Left lung (tissue), 10 donors: Measurements from ENCODE around the gene RASA3. TPM values are rescaled to one million over a fixed set of nuclear protein-coding genes. Genes with fewer than 3 reads are reported as not detected.

Experiments
- ATAC-seq: fragments of 200-7000 bp; cut with Tn5 transposase; one replicate; pipeline ENCODE4 v1.9.1; 2020; ENCODE audit warnings: moderate library complexity
- DNase-seq, 4 donors: peaks; one replicate each; pipeline ENCODE4 v3.0.0-alpha.2; 2013 to 2020
- H3K27ac ChIP-seq, 2 donors: fragments of 200-600 bp; sonication (generic) in 1 of 2; one replicate each; pipeline versions ENCODE4 v1.5.0 to v1.8.0; 2020 to 2021
- H3K27me3 ChIP-seq, 2 donors: fragments of 200-600 bp; sonication (generic) in 1 of 2; one replicate each; pipeline versions ENCODE4 v1.5.0 to v1.8.0; 2020 to 2021
- H3K36me3 ChIP-seq, 2 donors: fragments of 200-600 bp; sonication (generic) in 1 of 2; one replicate each; pipeline versions ENCODE4 v1.5.0 to v1.8.0; 2020 to 2021
- H3K4me1 ChIP-seq, 2 donors: fragments of 200-600 bp; one replicate each; pipeline ENCODE4 v1.8.0; 2021
- H3K4me3 ChIP-seq, 2 donors: fragments of 200-600 bp; sonication (generic) in 1 of 2; one replicate each; pipeline versions ENCODE4 v1.5.0 to v1.8.0; 2020 to 2021; ENCODE audit warnings: mild to moderate bottlenecking in 1 of 2
- H3K9me3 ChIP-seq, 2 donors: fragments of 200-600 bp; sonication (generic) in 1 of 2; one replicate each; pipeline versions ENCODE4 v1.5.0 to v1.8.0; 2020 to 2021
- intact Hi-C, 2 donors: fragments of 100-400 bp; cut with DNase I; formaldehyde crosslinking; loops; one replicate each; pipeline versions ENCODE4 v1.11.2 to v1.14.2; 2022
- polyA plus RNA-seq, 6 donors: library from polyadenylated mRNA; unstranded; fragments of 120-200 nt; gene quantifications; one replicate each; pipeline ENCODE4 v1.2.1, GENCODE V29; 2013; ENCODE audit not compliant: insufficient read length in 6 of 6
- total RNA-seq, 2 donors: library from RNA; stranded (reverse); fragmentation: NEBNext Ultra II Directional; extraction: Animal tissue kit (Norgen Biotek cat#: 25700); gene quantifications; one replicate each; pipeline ENCODE4 v1.2.1, GENCODE V29; 2021
- TF ChIP-seq, protein P1 (sequence below), 2 donors: fragments of 200-600 bp; sonication (generic) in 1 of 2; IDR thresholded peaks; one replicate each; pipeline versions ENCODE4 v1.5.0 to v1.8.0; 2021; ENCODE audit warnings: antibody characterized with exemption in 2 of 2
- donor health status: DM: no; HTN: yes; CAD: no.
- donor health status: DM: no; HTN: no; CAD: no.

Gene RASA3
- total and polyA plus RNA-seq, 8 donors = 11.4 to 22.2 (median 12.7) TPM

DNA sequence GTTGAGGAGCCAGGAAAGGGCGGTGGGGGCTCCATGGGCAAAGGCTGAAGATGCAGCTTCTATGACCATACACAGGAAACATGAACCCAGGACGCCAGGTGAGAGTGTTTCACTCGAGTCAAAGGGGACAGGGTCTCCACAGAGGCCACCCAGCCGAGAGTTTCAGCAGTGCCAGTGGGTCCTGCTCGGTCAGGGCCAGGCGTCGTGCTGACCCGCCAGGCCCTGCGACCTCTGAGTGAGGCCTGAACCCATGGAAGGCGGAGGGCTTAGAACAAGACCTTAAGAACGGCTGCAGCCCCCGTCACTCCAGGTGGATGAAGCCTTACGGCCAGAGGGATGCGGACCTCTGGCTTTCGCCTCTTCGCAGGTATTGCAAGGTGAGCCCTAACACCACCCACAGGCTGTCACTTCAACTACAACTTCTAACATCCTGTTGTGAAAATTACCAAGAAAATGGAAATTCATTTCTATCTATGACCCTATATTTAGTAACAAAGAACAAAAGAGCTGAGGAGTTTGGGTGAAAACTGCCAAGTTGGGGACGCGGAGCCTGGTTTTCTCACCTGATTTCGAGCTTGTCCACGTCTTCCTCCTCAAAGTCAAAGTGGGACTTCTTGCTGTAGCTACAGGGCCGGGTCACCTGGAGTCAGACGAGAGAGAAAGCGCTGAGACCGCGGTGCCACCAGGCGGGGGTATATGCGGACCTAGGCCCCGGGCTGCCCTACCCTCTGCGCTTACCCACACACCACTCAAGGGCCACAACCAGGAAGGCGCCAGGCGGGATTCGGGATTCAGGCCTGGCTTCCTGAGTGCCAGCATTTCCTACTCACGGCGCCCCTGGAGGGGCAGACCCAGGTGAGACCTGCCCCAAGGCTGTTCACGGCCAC is 108.5 kb downstream of the RASA3 start:
- Histone ChIP-seq H3K27ac (no peak overlapping the region), H3K4me1 (peaks cover 0 to 14% of the 10 kb centered on the region in 2 donors), H3K36me3 (peaks cover 0 to 74% of the 10 kb centered on the region in 2 donors), H3K9me3 (no peaks in the 10 kb centered on the region), H3K4me3 (no peak overlapping the region), H3K27me3 (no peaks in the 10 kb centered on the region)
- ATAC-seq = no peak
- TF ChIP-seq, protein P1, sequence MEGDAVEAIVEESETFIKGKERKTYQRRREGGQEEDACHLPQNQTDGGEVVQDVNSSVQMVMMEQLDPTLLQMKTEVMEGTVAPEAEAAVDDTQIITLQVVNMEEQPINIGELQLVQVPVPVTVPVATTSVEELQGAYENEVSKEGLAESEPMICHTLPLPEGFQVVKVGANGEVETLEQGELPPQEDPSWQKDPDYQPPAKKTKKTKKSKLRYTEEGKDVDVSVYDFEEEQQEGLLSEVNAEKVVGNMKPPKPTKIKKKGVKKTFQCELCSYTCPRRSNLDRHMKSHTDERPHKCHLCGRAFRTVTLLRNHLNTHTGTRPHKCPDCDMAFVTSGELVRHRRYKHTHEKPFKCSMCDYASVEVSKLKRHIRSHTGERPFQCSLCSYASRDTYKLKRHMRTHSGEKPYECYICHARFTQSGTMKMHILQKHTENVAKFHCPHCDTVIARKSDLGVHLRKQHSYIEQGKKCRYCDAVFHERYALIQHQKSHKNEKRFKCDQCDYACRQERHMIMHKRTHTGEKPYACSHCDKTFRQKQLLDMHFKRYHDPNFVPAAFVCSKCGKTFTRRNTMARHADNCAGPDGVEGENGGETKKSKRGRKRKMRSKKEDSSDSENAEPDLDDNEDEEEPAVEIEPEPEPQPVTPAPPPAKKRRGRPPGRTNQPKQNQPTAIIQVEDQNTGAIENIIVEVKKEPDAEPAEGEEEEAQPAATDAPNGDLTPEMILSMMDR (IDR thresholded peaks at IDR 0.05) = no peak
- intact Hi-C loops = no loop called here
- DNase-seq = peak in 1 of 4 donors; percentile 80

DNA sequence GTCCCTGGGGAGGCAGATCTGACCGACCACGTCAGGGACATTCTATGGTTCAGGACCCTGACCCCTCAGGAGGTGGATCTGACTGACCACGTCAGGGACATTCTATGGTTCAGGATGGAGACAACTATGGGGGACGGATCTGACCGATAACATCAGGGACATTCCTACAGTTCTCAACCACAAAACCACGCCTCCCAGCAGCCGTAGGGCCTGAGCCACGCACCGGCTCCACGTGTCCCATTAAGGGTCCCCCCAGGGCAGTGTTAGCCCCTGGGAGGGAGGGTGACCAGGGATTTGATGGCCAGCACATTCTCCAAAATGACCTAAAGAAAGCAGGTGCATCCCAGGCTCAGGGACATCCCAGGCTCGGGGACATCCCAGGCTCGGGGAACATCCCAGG is 109.5 kb downstream of the RASA3 start:
- intact Hi-C loops = no loop called here
- DNase-seq (peak in 1 of 4 donors; percentile 44), ATAC-seq (no peak)
- peaks cover 0 to 14% of the 10 kb centered on the region in 2 donors for H3K4me1 ChIP-seq
- H3K4me3 ChIP-seq = no peak overlapping the region
- no peaks in the 10 kb centered on the region for H3K9me3 ChIP-seq
- no peaks in the 10 kb centered on the region for H3K27me3 ChIP-seq
- no peak overlapping the region for H3K27ac ChIP-seq
- peaks cover 0 to 85% of the 10 kb centered on the region in 2 donors for H3K36me3 ChIP-seq
- TF ChIP-seq, protein P1 (IDR thresholded peaks at IDR 0.05) = no peak

DNA sequence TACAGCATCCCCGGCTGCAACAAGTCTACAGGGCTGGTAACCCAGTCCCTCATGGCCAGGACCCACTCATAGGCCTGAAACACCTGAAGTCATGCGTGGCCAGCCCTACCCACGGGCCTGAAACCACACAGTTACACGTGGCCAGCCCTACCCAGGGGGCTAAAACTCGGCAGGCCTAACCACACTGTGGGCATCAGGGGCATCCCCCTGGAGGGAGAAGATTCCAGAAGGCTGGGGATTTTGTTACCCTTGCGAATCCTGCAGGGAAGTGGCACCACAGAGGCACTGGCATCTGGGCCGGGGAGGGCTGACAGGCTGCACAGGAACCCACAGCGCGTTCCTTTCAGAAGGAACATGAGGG is 110.1 kb downstream of the RASA3 start:
- no peak for ATAC-seq
- Histone ChIP-seq H3K36me3 (peaks cover 0 to 90% of the 10 kb centered on the region in 2 donors), H3K4me1 (peaks cover 0 to 14% of the 10 kb centered on the region in 2 donors), H3K9me3 (no peaks in the 10 kb centered on the region), H3K4me3 (no peak overlapping the region), H3K27ac (no peak overlapping the region), H3K27me3 (no peaks in the 10 kb centered on the region)
- DNase-seq = peak in 1 of 4 donors; percentile 21
- TF ChIP-seq, protein P1 (IDR thresholded peaks at IDR 0.05) = no peak
- intact Hi-C loops = no loop called here

DNA sequence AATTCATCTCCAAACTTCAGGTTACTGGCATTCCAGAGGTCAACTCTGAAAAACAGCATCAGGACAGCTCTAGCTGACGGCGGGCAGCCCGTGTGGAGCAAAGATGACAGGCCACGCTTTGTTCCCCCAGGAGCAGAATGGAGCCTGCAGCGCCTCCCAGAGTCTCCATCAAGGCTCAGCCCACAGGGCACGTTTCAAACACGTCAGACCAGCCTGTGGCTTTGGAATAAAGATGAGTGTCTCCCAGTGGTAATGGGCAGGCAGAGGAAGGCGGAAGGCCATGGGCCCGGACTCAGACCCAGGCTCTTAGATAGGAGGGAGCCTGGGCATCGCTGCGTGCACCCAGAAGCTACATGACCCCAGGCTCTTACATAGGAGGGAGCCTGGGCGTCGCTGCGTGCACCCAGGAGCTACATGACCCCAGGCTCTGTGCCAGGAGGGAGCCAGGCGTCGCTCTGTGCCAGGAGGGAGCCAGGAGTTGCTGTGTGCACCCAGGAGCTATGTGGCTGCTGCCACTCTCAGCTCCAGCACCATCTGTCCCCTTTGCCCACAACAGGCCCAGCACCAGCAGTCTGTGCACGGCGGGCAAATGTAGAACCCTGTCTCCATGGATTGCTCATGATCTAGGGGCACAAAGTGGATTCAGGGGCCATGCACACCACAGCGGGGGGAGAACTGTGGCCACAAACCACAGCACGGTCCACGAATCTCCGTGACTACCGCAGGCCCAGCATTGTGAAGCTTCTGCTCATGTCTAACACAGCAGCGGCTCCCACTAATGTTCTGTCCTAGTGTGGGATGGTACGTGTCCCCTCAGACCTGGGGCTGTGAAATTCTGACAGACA is 110.7 kb downstream of the RASA3 start:
- Histone ChIP-seq H3K36me3 (peaks cover 0 to 90% of the 10 kb centered on the region in 2 donors), H3K27me3 (no peaks in the 10 kb centered on the region), H3K27ac (no peak overlapping the region), H3K4me1 (peaks cover 0 to 8% of the 10 kb centered on the region in 2 donors), H3K4me3 (no peak overlapping the region), H3K9me3 (no peaks in the 10 kb centered on the region)
- DNase-seq = peak in 1 of 4 donors; percentile 51
- TF ChIP-seq, protein P1 (IDR thresholded peaks at IDR 0.05) = no peak
- intact Hi-C loops = no loop called here
- no peak for ATAC-seq
